WERI-Rb-1 (cell line): ENCODE measurements around the gene SOX8.

Experiments used
- DNase-seq: peaks from one replicate; pipeline ENCODE4 v3.0.0-alpha.2; 2020
- H3K27ac ChIP-seq: fragments of 250-450 bp; sonication (Bioruptor Pico); 2 replicates; pipeline ENCODE4 v1.5.1; 2020; ENCODE audit warnings: mild to moderate bottlenecking, moderate library complexity
- H3K27me3 ChIP-seq: fragments of 250-450 bp; sonication (Bioruptor Pico); 2 replicates; pipeline ENCODE4 v1.5.1; 2021; ENCODE audit warnings: mild to moderate bottlenecking, low read depth, moderate library complexity; ENCODE audit not compliant: insufficient read depth, severe bottlenecking
- H3K36me3 ChIP-seq: fragments of 250-450 bp; sonication (Bioruptor Pico); 2 replicates; pipeline ENCODE4 v1.5.1; 2020; ENCODE audit warnings: mild to moderate bottlenecking, moderate library complexity
- H3K4me3 ChIP-seq: 2 replicates; pipeline ENCODE4 v1.5.1; 2011; ENCODE audit warnings: low read depth, mild to moderate bottlenecking, control low read depth, low read length
- H3K9me3 ChIP-seq: fragments of 250-450 bp; sonication (Bioruptor Pico); 2 replicates; pipeline ENCODE4 v1.5.1; 2021; ENCODE audit warnings: mild to moderate bottlenecking, moderate library complexity; ENCODE audit not compliant: severe bottlenecking
- TF ChIP-seq, protein P1 (sequence below): IDR thresholded peaks from 2 replicates; pipeline ENCODE4 v1.5.1; 2011; ENCODE audit warnings: low read depth, mild to moderate bottlenecking, control low read depth, inconsistent platforms, low read length

The SOX8 gene

DNA sequence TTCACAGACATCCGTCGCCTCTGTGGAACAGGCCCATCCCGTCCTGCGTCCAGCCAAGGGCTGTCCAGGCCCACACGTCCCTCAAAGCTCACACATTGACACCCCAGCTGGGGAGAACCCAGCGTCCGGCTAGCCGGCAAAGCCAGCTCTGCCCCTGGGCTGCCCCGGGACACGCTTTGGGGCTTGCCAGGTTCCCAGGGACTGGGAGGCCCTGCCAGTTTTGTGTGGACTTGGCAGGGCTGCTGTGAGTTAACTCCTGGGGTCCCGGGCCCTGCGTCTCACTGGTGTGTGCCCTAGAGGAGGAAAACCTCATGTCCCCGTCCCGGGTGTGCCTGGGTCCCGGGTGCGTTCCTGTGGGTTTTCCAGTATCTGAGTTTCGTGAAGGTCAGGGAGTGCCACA is 6.3 kb downstream of the SOX8 start:
- Histone ChIP-seq H3K27ac (no peak overlapping the region), H3K9me3 (no peaks in the 10 kb centered on the region), H3K27me3 (peaks cover 4% of the 10 kb centered on the region), H3K36me3 (no peaks in the 10 kb centered on the region), H3K4me3 (no peak overlapping the region)
- DNase-seq, result no peak
- TF ChIP-seq, protein P1, sequence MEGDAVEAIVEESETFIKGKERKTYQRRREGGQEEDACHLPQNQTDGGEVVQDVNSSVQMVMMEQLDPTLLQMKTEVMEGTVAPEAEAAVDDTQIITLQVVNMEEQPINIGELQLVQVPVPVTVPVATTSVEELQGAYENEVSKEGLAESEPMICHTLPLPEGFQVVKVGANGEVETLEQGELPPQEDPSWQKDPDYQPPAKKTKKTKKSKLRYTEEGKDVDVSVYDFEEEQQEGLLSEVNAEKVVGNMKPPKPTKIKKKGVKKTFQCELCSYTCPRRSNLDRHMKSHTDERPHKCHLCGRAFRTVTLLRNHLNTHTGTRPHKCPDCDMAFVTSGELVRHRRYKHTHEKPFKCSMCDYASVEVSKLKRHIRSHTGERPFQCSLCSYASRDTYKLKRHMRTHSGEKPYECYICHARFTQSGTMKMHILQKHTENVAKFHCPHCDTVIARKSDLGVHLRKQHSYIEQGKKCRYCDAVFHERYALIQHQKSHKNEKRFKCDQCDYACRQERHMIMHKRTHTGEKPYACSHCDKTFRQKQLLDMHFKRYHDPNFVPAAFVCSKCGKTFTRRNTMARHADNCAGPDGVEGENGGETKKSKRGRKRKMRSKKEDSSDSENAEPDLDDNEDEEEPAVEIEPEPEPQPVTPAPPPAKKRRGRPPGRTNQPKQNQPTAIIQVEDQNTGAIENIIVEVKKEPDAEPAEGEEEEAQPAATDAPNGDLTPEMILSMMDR, result no peak

GRCh38 chr16:988471-989353 is 7.1 kb downstream of the SOX8 start:
- TF ChIP-seq, protein P1, result no peak
- H3K4me3 ChIP-seq, result no peak overlapping the region
- H3K27me3 ChIP-seq, result no peaks in the 10 kb centered on the region
- DNase-seq, result no peak
- H3K9me3 ChIP-seq, result no peaks in the 10 kb centered on the region
- no peak overlapping the region for H3K27ac ChIP-seq
- H3K36me3 ChIP-seq, result no peaks in the 10 kb centered on the region

GRCh38 chr16:989354-989814 is 7.8 kb downstream of the SOX8 start:
- Histone ChIP-seq H3K9me3 (peaks cover under 1% of the 10 kb centered on the region), H3K27ac (no peak overlapping the region), H3K27me3 (no peaks in the 10 kb centered on the region), H3K4me3 (no peak overlapping the region), H3K36me3 (no peaks in the 10 kb centered on the region)
- DNase-seq, result no peak
- TF ChIP-seq, protein P1, result no peak

DNA sequence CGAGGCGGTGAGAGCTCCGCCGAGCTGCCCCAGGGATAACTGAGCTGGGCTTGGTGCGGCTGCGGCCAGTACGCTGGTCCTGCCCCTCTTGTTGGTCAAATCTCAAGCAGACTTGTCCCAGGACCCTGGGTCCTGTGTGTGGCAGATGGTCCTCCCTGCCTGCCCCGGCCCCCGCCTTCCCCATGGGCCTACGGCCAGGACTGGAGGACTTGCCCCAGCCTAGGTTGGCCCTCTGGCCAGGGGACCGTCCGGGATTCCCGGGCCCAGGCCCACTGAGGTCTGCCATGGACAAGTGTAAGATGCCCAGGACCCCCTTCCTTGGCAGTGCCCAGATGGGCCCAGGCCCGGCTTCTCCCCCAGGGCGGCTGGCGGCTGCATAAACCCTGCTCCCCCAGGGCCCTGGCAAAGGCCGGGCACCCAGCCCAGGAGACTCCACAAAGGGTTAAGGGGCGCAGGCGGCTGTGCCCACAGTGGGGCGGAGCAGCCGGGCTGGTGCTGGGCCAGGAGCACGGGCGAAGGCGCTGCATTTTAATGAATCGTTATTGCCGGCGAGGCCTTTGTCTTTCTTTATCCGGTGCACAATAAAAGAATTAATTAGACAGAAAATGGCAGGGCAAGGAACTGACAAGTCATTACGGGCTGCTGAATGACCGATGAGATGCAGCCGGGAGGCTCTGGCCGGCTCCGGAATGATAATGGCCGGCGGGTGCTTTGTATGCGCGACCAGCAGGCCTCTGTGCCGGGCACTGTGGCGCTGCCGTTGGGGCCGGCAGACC is 9.1 kb downstream of the SOX8 start:
- peaks cover 13% of the 10 kb centered on the region for H3K9me3 ChIP-seq
- TF ChIP-seq, protein P1, result no peak
- H3K27ac ChIP-seq, result no peak overlapping the region
- no peaks in the 10 kb centered on the region for H3K36me3 ChIP-seq
- no peak overlapping the region for H3K4me3 ChIP-seq
- H3K27me3 ChIP-seq, result no peaks in the 10 kb centered on the region
- no peak for DNase-seq

GRCh38 chr16:991345-991744 is 9.8 kb downstream of the SOX8 start:
- no peak overlapping the region for H3K27ac ChIP-seq
- no peaks in the 10 kb centered on the region for H3K27me3 ChIP-seq
- peaks cover 17% of the 10 kb centered on the region for H3K9me3 ChIP-seq
- TF ChIP-seq, protein P1, result no peak
- no peaks in the 10 kb centered on the region for H3K36me3 ChIP-seq
- no peak for DNase-seq
- H3K4me3 ChIP-seq, result no peak overlapping the region
